Large intestine (tissue), 3 donors: ENCODE results near the gene GGNBP2. TPM values are rescaled to one million over a fixed set of nuclear protein-coding genes. Genes with fewer than 3 reads are reported as not detected.
"Not testable (repeated sequence)": the region's sequence is repeated elsewhere in the genome, so short reads cannot be mapped to it uniquely, and the experiment has no call there.

Source experiments
- DNase-seq, 2 donors: peaks; one replicate each; pipeline versions ENCODE4 v3.0.0 to v3.0.0-alpha.2; 2013
- H3K27ac ChIP-seq: one replicate; pipeline ENCODE4 v1.5.1; 2013; ENCODE audit warnings: low read length
- H3K27me3 ChIP-seq: 2 replicates; pipeline ENCODE4 v1.6.1; 2013; ENCODE audit warnings: low read length; ENCODE audit not compliant: control insufficient read depth, insufficient read depth
- H3K36me3 ChIP-seq: 2 replicates; pipeline ENCODE4 v1.6.1; 2013; ENCODE audit warnings: low read length; ENCODE audit not compliant: control insufficient read depth, insufficient read depth
- H3K4me1 ChIP-seq: one replicate; pipeline ENCODE4 v1.6.1; 2013; ENCODE audit warnings: low read length; ENCODE audit not compliant: control insufficient read depth, insufficient read depth
- H3K4me3 ChIP-seq: one replicate; pipeline ENCODE4 v1.5.1; 2013; ENCODE audit warnings: low read length
- H3K9me3 ChIP-seq: one replicate; pipeline ENCODE4 v1.6.1; 2013; ENCODE audit warnings: mild to moderate bottlenecking, low read depth, low read length, moderate library complexity; ENCODE audit not compliant: control insufficient read depth
- WGBS: methylation state at CpG from one replicate; pipeline ENCODE4 v1.1.5; 2013; ENCODE audit warnings: low lambda C conversion rate; ENCODE audit not compliant: insufficient coverage; 5-methylcytosine and 5-hydroxymethylcytosine counted together
- polyA plus RNA-seq: library from polyadenylated mRNA; unstranded; fragments of 120-200 nt; gene quantifications from one replicate; pipeline ENCODE4 v1.2.1, GENCODE V29; 2013

GGNBP2 gene
- polyA plus RNA-seq, 1 donor: 115 TPM

- no CpG with 5 or more reads among the region's 7 CpGs for WGBS
- Histone ChIP-seq H3K27ac (no peak overlapping the region), H3K9me3 (no peaks in the 10 kb centered on the region), H3K4me3 (no peak overlapping the region), H3K27me3 (no peaks in the 10 kb centered on the region), H3K36me3 (peaks cover 75% of the 10 kb centered on the region), H3K4me1 (no peaks in the 10 kb centered on the region)
- no peak for DNase-seq
These were observed 41.1 kb upstream of the GGNBP2 start for GRCh38 chr17:36503456-36504155.

DNA sequence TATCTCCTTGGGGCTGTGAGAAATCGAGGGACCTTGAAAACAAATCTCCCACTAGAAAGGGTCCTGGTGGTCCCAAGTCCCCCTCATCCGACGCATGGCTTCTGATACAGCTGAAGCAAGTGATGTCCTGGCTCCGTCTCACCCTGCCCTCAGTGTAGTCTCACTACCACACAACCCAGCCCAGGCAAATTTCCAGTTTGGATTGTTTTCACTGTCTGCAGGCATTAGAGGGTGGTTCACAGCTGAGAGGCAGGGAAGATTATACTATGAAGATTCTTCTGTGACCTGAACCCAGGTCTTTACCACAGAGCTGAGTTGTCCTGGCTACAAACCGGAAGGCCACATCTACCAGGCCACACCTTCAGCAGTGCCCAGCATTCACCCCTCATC, 40.6 kb upstream of the GGNBP2 start:
- no CpG with 5 or more reads among the region's 5 CpGs for WGBS
- Histone ChIP-seq H3K27ac (no peak overlapping the region), H3K27me3 (no peaks in the 10 kb centered on the region), H3K9me3 (no peaks in the 10 kb centered on the region), H3K36me3 (peaks cover 76% of the 10 kb centered on the region), H3K4me3 (no peak overlapping the region), H3K4me1 (no peaks in the 10 kb centered on the region)
- DNase-seq: no peak

- Histone ChIP-seq H3K27me3 (no peaks in the 10 kb centered on the region), H3K4me3 (no peak overlapping the region), H3K36me3 (peaks cover 81% of the 10 kb centered on the region), H3K27ac (no peak overlapping the region), H3K4me1 (no peaks in the 10 kb centered on the region), H3K9me3 (no peaks in the 10 kb centered on the region)
- WGBS: no CpG with 5 or more reads among the region's 8 CpGs
- DNase-seq: no peak
These were observed 39.5 kb upstream of the GGNBP2 start for GRCh38 chr17:36505171-36505570.

GRCh38 chr17:36506249-36506826, 38.4 kb upstream of the GGNBP2 start:
- H3K27ac ChIP-seq: no peak overlapping the region
- H3K4me3 ChIP-seq: no peak overlapping the region
- peaks cover 80% of the 10 kb centered on the region for H3K36me3 ChIP-seq
- no CpG with 5 or more reads among the region's 6 CpGs for WGBS
- no peaks in the 10 kb centered on the region for H3K27me3 ChIP-seq
- no peaks in the 10 kb centered on the region for H3K9me3 ChIP-seq
- H3K4me1 ChIP-seq: no peaks in the 10 kb centered on the region
- no peak for DNase-seq

- Histone ChIP-seq H3K4me3 (no peak overlapping the region), H3K27ac (no peak overlapping the region), H3K9me3 (no peaks in the 10 kb centered on the region), H3K27me3 (no peaks in the 10 kb centered on the region), H3K4me1 (no peaks in the 10 kb centered on the region), H3K36me3 (peaks cover 79% of the 10 kb centered on the region)
- DNase-seq: no peak
- WGBS: no CpG with 5 or more reads among the region's 11 CpGs
These were observed 37.9 kb upstream of the GGNBP2 start for GRCh38 chr17:36506831-36507230.

- WGBS: no CpG with 5 or more reads among the region's 6 CpGs
- Histone ChIP-seq H3K4me1 (no peaks in the 10 kb centered on the region), H3K27me3 (no peaks in the 10 kb centered on the region), H3K27ac (no peak overlapping the region), H3K36me3 (peaks cover 78% of the 10 kb centered on the region), H3K4me3 (no peak overlapping the region), H3K9me3 (no peaks in the 10 kb centered on the region)
- DNase-seq: no peak
These were observed 37.5 kb upstream of the GGNBP2 start for GRCh38 chr17:36507266-36507665.

- H3K27me3 ChIP-seq, H3K4me3 ChIP-seq, DNase-seq, H3K9me3 ChIP-seq, H3K27ac ChIP-seq, H3K4me1 ChIP-seq: not testable (repeated sequence)
- no CpG with 5 or more reads among the region's 2 CpGs for WGBS
- peaks cover 76% of the 10 kb centered on the region for H3K36me3 ChIP-seq
These were observed 36.3 kb upstream of the GGNBP2 start for GRCh38 chr17:36508439-36508838.

DNA sequence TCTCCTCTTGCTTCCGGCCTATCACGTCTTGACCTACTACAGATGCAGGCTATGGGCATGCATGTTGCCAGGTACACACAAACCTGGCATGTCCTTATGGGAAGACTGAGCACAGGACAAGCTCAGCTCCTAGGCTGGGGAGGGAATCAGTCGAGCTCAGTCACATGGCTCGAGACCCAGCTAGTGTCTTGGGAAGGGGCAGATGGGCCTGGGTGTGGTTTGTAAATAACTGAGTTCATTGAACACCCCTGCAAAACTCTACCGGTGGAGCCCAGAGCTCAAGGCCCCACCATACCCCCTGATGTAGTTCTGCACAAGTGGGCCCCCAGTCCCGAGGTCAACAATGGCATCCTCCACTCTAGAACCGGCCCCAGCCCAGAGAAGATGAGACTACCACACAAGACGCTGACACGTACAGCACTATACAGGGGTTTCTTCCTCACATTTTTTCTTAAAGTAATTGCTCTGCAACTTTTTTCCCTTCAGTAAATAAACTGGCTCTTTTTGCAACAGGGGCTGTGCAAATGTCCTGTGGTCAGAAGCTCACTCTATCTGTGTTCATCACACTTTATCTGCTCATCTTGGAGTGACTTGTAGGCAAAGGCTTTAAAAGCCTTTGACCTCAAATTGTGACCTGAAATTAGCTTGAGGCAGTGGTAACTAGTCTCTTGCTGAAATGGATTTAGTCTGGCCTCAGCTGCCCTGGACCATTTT, 35.3 kb upstream of the GGNBP2 start:
- Histone ChIP-seq H3K27ac (no peak overlapping the region), H3K9me3 (no peaks in the 10 kb centered on the region), H3K27me3 (no peaks in the 10 kb centered on the region), H3K36me3 (peaks cover 75% of the 10 kb centered on the region), H3K4me1 (no peaks in the 10 kb centered on the region), H3K4me3 (no peak overlapping the region)
- WGBS: no CpG with 5 or more reads among the region's 9 CpGs
- DNase-seq: no peak

DNA sequence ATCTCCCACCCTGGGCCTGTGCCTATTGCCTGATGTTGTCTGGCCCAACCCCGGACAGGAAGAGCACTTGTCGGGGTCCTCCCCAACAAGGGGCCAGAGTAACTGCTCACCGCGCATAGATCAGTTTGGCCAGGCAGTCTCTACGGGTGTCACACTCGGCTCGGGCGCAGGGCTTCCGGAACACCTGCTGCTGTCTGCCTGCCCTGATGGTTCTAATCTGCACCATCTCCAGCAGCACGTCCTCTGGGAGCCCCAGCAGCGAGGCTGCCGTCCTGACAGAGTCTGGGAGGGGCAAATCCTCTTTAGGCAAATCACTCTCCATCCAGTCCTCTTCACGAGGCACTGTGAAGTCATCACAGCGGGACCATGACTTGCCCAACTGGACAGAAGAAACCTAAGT, 34.1 kb upstream of the GGNBP2 start:
- H3K27ac ChIP-seq: no peak overlapping the region
- no peak overlapping the region for H3K4me3 ChIP-seq
- no CpG with 5 or more reads among the region's 14 CpGs for WGBS
- DNase-seq: no peak
- no peaks in the 10 kb centered on the region for H3K4me1 ChIP-seq
- no peaks in the 10 kb centered on the region for H3K9me3 ChIP-seq
- peaks cover 79% of the 10 kb centered on the region for H3K36me3 ChIP-seq
- no peaks in the 10 kb centered on the region for H3K27me3 ChIP-seq

DNA sequence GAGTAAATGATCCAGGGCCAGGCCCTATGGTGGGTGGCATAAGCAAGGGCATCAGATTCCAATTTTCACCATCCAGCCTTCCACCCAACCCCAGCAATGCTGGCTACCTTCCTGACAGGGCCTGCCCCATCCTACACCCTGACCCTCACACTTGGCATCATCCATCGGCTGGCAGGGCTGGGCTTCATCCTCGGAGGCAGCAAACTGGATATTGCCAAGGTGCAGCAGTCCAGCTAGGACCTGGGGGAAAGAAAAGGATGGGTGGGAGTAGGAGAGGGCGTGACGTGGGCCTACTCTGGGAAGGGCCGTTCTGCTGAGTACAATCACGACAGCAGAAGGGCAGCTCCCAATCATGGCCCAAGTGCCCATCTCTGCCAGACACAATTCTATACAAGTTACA, 33.5 kb upstream of the GGNBP2 start:
- Histone ChIP-seq H3K4me3 (no peak overlapping the region), H3K27ac (no peak overlapping the region), H3K27me3 (no peaks in the 10 kb centered on the region), H3K9me3 (no peaks in the 10 kb centered on the region), H3K4me1 (no peaks in the 10 kb centered on the region), H3K36me3 (peaks cover 78% of the 10 kb centered on the region)
- no CpG with 5 or more reads among the region's 6 CpGs for WGBS
- DNase-seq: no peak
